HG03103 (cell line): ENCODE data around the gene SCIMP.
"Not testable (repeated sequence)": the region's sequence is repeated elsewhere in the genome, so short reads cannot be mapped to it uniquely, and the experiment has no call there.

ENCODE experiments used
- ATAC-seq: cut with Tn5 transposase; IDR thresholded peaks from one replicate; pipeline ENCODE4 v1.9.1; 2021; ENCODE audit warnings: low read depth; ENCODE audit not compliant: unreplicated experiment

Gene SCIMP

DNA sequence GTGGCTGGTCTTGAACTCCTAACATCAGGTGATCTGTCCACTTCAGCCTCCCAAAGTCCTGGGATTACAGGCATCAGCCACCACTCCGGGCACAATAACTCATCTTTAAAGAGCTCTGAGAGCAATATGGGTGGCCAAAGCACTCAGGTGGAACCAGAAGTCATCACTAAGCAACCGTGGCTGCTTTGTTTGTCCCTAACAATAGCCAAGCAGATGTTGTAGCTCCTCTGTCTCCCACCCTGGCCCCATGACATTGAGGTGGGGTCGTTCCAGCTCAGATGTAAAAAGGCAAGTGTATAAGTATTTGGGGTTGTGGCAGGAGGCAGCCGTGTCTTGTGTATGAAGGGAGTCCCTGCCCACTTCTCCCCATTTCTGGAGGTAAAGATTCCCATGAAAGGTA is 3.7 kb upstream of the SCIMP start:
- ATAC-seq, result no peak

DNA sequence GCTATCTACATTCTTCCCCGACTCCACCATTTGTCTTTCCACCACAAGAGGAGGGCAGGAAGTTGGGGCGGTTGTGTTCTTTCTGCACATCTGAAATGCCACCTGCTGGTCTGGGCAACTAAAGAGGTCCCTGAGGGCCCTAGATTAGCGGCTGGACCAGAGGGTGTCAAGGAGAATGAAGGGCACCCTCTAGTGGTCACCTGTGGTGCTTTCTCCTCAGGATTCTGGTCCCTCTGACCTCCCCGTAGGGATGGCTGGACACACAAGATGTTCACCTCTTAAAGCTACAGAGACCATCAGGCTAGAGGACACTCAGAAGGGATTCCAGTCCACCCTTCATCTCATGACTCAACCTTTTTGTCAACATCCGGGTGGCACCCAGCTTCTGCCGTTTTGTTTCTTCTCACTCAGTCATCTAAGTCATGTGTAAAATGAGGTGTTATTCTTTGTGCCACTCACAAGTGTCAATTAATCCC is 2.9 kb upstream of the SCIMP start:
- ATAC-seq, result no peak

DNA sequence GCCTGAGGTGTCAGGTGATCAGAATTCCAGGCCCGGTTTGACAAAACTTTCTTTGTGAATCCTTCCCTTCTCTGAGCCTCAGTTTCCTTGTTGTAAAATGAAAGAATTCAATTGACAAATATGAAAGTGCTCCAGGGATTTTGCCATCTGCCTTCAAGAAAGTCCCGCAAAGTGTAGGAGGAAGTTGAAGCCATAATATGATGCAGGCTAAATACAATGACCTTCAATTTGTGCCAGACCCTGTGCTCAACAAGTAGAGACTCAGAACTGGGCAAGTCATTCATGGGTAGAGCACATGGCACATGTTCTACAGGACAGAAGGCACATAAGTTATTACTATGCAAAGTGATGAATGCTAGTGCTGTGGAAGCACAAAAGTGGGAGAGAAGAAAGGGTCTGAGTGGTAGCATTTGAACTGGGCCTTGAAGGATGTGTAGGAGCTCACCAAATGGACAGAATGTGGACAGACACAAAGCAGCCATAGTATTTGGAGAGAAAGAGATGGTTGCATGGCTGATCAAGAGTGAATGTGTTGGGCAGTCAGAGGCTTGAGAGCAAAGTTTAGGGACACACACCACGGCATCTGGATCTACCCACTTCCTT is 2.4 kb upstream of the SCIMP start:
- ATAC-seq, result no peak

DNA sequence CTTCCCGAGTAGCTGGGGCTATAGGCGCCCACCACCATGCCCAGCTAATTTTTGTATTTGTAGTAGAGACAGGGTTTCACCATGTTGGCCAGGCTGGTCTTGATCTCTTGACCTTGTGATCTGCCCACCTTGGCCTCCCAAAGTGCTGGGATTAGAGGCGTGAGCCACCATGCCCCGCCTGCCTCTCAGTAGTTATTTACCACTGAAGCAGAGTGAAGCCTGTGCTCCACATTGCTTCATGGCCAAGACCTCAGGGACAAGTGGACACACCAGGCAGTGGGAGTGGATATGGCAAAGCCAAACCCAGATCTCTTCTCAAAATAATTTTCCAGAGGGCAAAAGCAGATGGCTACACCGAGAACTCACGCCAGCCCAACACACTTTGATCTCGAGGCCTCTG is 1.2 kb downstream of the SCIMP start:
- ATAC-seq, result not testable (repeated sequence)

DNA sequence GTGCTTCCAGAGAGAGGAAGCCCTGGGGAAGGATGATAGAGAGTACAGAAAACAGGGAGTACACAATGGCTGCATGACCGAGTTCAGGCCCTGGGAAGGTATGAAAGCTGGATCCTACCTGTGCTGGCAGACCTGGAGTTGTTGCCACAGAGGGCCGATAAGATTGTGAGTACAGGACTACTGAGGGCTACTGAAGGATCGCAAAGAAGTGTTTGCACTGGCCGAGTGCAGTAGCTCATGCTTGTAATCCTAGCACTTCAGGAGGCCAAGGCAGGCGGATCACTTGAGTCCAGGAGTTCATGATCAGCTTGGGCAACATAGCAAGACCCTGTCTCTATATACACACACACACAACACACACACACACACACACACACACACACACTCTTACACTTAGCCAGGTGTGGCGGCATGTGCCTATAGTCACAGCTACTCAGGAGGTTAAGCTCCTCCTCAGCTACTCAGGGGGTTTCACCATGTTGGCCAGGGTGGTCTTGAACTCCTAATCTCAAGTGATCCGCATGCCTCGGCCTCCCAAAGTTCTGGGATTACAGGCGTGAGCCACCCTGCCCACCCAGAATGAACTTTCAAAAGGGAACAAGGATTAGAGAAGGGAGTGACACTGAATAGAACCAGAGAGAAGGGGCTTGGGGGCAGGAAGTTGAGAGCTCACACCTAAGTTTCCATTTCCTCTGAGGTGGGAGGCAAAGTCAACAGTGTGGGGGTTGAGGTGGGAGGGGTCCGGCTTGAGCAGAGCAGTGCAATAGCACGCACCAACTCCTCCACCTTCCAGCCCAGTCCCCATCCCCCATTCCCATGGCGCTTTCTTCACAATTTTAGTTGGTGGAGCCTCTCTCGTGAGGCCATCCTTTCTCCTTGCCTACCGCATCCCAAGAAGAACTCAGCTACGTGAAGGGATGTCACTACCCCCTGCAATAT is 7.5 kb downstream of the SCIMP start:
- ATAC-seq, result no peak

DNA sequence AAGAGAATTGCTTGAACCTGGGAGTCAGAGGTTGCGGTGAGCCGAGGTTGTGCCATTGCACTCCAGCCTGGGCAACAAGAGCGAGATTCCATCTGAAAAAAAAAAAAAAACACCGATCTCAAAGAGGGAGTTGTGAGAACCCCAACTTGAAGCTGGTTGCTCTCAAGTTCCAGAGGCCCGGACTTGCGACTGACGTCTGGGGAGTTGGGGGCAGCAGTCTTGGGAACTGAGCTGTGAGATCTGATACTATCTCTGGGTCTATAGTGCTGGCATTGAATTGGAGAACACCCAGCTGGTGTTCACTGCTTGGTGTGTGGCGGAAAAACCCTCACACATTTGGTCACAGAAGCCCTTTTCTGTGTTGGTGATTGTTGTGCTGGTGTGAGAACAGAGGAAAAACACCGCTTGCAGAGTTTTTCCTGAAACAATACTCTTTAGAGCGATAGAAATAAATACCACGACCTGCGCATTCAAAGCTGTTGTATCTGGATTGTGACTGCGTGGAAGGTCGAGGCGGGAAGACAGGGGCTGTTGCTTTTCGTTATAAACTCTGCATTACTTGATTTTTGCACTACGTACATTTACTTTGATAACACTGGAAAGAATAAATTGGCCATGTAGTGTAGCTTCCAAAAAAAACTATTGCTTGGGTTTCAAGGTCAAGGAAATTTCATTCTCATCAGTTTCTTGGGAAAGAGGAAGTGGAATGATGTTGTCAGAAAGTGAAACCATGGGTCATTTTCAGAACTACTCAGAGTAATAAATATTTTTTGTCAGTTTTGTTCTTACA is 8.8 kb downstream of the SCIMP start:
- ATAC-seq, result no peak

DNA sequence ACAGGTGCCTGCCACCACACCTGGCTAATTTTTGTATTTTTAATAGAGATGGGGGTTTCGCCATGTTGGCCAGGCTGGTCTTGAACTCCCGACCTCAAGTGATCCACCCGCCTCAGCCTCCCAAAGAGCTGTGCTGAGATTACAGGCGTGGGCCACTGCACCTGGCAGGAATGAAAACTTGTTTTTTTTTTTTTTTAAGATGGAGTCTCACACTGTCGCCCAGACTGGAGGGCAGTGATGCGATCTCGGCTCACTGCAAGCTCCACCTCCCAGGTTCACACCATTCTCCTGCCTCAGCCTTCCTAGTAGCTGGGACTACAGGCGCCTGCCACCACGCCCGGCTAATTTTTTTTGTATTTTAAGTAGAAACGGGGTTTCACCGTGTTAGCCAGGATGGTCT is 12.7 kb downstream of the SCIMP start:
- ATAC-seq, result not testable (repeated sequence)

DNA sequence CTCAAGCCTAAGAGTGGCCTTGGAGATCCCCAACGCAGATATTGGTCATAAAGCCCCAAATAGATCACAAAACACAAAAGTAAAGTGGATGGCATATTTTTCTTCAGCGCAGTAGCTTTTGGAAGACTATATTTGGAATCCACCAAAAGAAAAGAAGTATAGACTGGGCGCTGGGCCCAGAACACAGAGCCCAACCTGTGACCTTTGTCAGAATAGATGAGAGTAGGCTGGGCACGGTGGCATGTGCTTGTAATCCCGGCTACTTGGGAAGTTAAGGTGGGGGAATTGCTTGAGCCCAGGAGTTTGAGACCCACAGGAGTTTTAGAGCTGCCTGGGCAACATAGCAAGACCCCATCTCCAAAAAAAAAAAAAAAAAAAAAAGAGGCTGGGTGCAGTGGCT is 14.6 kb downstream of the SCIMP start:
- ATAC-seq, result no peak

DNA sequence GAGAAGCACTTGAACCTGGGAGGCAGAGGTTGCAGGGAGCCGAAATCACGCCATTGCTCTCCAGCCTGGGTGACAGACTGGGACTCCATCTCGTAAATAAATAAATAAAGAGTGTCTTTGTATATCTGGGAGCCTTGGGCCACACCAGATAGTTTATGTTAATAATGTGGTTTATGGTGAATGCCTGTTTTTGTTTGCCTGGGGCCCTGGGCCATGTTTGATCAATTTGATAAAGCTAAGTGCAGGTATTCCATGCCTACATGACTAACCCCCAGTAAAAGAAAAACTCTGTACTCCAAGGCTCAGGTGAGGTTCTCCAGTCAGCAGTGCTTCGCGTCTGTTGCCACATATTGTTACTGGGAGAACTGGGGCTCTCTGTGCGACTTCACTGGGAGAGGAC is 15.1 kb downstream of the SCIMP start:
- ATAC-seq, result no peak

DNA sequence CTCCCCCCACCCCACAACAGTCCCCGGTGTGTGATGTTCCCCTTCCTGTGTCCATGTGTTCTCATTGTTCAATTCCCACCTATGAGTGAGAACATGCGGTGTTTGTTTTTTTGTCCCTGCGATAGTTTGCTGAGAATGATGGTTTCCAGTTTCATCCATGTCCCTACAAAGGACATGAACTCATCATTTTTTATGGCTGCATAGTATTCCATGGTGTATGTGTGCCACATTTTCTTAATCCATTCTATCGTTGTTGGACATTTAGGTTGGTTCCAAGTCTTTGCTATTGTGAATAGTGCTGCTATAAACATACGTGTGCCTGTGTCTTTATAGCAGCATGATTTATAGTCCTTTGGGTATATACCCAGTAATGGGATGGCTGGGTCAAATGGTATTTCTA is 17.1 kb downstream of the SCIMP start:
- not testable (repeated sequence) for ATAC-seq

DNA sequence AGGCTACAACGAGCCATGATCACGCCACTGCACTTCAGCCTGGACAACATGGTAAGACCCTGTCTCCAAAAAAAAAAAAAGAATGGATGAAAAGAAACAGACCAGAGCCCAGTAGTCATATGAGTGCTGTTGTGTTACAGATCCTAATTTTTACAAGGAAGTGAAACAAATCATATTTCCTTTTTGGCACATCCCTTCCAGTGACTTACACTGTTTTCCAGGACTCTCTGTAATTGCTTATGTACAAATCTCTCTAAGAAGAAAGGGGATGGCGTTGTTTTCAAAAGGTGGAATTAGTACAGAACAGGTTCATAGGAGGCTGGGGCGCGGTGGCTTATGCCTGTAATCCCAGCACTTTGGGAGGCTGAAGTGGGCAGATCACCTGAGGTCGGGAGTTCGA is 23.2 kb downstream of the SCIMP start:
- no peak for ATAC-seq

DNA sequence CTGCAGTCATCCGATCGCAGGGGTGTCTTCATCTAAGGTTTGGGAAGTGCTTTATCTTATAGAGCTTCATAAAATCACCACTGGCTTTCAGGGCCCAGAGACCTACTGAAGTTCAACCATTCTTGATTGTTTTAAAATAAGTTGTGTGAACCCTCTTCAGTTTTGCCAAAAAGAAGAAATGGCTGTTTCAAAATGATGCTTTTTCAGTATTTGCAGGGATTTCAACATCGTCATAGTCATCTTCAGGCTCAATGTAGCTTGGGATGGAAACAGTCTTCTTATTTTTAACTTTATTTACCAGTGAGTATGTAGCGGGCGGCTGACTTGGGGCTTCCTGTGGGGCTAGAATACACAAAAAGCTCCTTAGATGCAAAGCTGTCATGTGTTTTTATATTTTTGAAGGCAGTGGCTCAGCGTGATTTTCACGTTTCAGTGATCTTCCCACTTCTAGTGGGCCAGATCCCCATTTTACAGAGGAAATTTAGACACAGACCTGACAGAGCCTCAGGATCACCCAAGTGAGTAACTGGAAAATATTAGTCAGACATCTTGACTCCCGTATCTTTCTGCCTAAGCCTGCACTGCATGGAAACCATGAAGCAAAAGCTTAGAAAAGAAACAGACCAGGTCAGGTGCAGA is 23.9 kb downstream of the SCIMP start:
- ATAC-seq, result no peak

DNA sequence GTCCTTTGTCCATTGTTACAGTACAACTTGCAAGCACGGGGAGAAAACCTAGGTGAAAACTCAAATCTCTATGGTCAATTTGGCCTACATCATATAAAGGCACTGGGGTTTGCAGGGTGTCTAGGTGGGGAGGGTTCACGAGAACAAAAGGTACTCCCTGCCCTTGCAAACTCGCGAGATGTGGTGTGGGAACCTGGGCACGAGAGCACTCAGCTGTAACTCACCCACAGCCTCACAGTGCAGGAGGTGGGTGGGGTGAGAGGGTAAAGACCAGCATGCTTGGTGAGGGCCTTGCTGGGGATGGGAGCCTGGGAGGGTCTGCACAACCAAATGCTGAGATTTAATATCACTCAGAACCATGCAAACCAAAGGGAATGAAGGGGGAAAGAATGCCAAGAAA is 24.6 kb downstream of the SCIMP start:
- ATAC-seq, result no peak

DNA sequence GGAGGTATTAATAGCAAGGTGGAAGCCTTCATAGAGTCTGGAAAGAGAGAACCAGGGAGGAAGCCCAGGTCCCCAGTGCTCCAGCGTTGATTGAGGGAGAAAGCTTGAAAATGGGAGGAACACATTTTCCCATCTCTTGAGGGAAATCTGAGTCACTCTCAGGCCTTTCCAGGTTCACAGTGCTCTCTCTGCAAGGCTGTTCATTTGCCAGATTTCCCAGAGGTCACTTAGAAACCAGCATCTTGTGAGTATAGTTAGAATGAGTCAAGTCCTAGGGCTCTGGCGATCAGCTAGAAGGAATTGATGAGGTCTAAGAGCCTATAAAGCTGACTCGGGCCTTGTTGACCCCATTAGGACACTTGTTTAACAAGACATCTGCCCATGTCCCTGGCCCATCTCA is 25.3 kb downstream of the SCIMP start:
- ATAC-seq, result no peak

DNA sequence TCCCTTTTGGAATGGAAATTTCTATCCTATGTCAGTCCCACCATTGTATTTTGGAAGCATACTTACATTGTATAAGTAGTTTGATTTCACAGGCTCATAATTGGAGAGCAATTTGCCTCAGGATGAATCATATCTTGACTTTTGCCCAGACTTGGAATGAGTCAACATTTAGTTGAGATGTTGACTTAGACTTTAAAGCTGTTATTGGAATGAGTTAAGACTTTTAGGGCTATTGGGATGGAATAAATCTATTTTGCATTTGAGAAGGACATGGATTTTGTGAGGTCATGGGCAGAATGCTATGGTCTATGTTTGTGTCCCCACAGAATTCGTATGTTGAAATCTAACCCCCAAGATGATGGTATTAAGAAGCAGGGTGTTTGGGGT is 30.8 kb downstream of the SCIMP start:
- ATAC-seq, result no peak

DNA sequence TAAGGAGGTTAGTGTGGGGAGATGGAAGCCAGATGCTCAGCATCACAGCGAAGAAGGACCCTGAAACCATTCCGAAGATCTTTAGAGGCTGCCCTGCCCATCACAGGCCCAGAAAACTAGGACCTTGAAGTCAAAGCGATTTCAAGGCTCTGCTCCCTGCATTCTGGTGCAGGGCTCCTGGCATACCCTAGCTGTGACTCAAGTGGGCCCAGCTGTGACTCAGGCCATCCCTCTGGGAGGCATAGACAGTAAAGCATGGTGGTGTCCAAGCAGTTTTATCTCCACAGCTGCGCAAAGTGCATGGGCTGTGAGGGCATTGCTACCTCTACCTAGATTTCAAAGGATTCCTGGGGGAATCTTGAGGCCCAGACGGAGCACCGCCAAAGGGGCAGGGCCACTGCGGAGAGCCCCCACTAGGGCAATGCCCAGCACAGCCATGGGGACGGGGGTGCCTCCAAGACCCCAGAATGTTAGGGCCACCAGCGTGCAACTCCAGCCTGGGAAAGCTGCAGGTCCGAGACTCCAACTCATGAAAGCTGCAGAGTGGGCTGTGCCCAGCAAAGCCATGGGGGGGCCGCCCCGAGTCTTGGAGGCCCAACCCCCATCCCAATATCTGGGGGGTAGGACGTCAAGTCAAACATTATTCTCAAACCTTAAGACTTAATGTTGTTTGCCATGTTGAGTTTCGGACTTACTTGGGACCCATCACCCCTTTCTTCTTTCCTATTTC is 31.3 kb downstream of the SCIMP start:
- no peak for ATAC-seq

DNA sequence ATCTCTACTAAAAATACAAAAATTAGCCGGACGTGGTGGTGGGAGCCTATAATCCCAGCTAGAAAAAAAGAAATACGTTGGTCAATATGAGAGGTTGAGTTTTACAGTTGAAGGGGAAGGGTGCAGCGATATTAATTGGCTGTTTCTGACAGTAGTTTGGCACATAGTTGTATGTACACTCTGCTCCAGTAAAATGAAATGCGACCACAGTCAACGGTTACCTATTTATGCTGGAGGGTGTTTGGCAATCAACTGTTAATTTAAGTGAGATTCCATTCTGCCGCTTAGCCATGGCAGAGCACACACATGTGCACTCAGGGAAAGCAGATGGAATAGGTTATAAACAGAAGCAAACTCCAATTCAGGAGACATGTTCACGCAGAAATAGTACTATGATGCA is 33.6 kb downstream of the SCIMP start:
- no peak for ATAC-seq

DNA sequence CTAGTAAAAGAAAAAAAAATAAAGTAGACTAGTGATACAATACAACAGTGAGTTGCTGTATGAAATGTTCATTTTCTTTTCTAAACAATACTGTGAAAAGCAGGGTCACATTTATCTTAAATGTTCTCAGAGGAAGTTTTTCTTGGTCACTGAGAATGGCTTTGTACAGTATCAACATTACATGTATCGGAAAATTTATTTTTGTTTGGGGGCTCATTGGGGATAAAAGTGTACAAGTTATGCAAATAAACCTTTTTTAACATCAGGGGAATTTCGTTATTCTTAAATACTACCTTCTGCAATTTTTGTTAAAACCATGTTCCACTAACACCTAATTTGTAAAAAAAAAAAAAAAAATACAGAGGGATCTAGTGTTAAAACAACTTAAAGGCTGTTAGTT is 34.3 kb downstream of the SCIMP start:
- ATAC-seq, result no peak

DNA sequence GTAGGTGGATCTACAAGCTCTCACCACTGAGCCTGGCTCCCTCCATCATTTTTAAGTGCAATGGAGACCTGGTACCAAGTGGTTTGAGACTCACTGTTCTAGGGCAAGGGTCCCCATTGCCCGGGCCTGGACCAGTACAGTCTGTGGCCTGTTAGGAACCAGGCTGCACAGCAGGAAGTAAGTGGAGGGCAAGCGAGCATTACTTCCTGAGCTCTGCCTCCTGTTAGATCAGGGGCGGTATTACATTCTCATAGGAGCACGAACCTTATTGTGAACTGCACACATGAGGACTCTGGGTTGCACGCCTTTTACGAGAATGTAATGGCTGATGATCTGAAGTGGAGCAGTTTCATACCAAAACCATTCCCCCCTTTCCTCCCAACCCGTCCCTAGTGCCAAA is 36.2 kb downstream of the SCIMP start:
- no peak for ATAC-seq

DNA sequence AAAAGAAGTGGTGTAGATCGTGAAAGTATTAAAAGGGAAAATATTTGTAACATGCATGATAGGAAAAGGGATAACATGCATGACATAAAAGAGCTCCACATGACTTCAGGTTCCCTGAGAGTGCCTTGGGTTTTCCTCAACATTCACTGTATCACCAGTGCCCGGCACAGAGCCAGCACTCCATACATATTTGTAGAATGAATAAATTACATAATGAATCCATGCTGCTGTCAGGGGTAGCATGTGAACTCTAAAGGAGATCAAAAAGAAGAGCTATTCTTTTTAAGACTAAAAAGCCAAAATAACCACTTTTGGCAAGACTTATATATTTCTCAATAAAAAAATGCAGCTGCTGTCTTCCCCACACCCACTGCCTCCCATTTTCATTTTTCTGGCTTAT is 40.3 kb downstream of the SCIMP start:
- no peak for ATAC-seq
